Adipocyte (in vitro differentiated cells): ENCODE measurements around the gene HS3ST4.
"Not testable (repeated sequence)": the region's sequence is repeated elsewhere in the genome, so short reads cannot be mapped to it uniquely, and the experiment has no call there.

Experiments
- DNase-seq: peaks from one replicate; pipeline ENCODE4 v3.0.0-alpha.2; 2015; ENCODE audit warnings: low read depth
- H3K27me3 ChIP-seq: replicated peaks from 2 replicates; pipeline ENCODE4 v1.7.0; 2013; ENCODE audit warnings: mild to moderate bottlenecking, low read length, moderate library complexity; ENCODE audit not compliant: control insufficient read depth, insufficient read depth
- H3K36me3 ChIP-seq: 2 replicates; pipeline ENCODE4 v1.7.0; 2013; ENCODE audit warnings: low read length, mild to moderate bottlenecking, moderate library complexity; ENCODE audit not compliant: control insufficient read depth, insufficient read depth, severe bottlenecking
- H3K4me1 ChIP-seq: 2 replicates; pipeline ENCODE4 v1.7.0; 2013; ENCODE audit warnings: mild to moderate bottlenecking, low read length, moderate library complexity; ENCODE audit not compliant: control insufficient read depth, insufficient read depth
- H3K4me3 ChIP-seq: 2 replicates; pipeline ENCODE4 v1.7.0; 2013; ENCODE audit warnings: mild to moderate bottlenecking, low read length, moderate library complexity
- H3K9ac ChIP-seq: 2 replicates; pipeline ENCODE4 v1.7.0; 2013; ENCODE audit warnings: mild to moderate bottlenecking, low read length, moderate library complexity
- H3K9me3 ChIP-seq: 2 replicates; pipeline ENCODE4 v1.7.0; 2013; ENCODE audit warnings: mild to moderate bottlenecking, low read length, moderate library complexity; ENCODE audit not compliant: control insufficient read depth

Gene HS3ST4

DNA sequence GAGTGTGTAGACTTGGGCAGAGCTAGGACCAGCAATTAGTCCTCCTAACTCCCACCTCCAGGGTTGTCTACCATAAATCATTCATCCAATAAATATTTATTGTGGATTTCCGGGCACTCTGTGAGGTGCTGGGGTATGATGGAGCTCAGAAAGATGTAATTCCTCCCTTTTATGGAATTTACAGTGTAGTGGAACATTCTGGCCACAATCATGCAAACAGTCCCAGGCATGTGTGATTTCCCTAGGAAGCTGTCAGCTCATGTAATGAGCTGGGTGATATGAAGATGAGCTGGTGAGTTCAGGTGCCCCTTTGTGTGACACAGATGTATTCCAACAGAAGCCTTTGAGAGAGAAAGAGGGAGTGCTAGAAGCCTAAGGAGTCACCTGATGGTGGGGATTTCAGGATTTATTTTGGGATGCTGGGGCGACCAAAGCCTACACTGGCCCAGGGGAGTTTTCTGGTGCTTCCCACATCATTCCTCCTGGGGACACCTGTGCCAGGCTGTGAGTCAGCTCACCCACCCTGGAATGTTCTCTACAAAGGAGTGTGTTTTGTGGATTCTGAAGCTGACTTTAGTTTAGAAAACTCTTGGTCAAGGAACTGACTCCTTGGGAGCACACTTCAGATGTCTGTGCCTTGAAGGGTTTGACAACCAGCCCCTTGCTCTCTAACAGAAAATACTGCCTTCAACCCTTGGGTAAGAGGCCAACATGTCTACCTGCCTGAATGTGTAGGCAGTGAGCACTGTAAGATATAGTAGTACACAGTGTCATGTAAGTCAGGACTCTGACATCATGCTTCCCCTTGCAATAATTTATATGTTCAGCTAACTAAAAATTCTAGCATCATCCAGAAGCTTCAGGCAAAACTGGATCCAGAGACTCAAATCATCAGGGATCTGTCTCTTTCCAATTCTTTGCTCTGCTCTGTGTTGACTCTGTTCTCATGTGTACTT lies 42.9 kb downstream of the HS3ST4 start:
- H3K4me1 ChIP-seq = no peaks in the 10 kb centered on the region
- no peak overlapping the region for H3K9ac ChIP-seq

DNA sequence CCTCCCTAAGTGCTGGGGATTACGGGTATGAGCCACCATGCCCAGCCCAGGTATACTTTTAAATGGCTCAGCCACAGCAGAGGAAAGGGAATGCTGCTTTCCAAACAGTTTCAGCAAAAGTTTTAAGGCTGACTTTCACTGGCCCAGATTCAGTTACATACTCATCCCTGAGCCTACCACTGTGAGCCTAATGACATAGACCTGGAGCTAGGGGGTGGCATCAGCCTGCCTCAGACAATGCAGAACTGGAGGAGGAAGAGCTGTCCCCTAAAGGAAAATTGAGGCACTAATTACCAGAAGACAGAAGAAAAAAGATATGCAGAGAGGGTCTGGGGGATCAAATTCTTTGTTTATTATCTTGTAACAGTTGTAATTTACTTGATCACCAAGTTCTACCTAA lies 43.9 kb downstream of the HS3ST4 start:
- Histone ChIP-seq H3K4me1 (no peaks in the 10 kb centered on the region), H3K27me3 (no peaks in the 10 kb centered on the region), H3K4me3 (no peak overlapping the region), H3K9me3 (no peaks in the 10 kb centered on the region), H3K36me3 (no peaks in the 10 kb centered on the region), H3K9ac (no peak overlapping the region)
- DNase-seq = no peak

More for the DNA sequence above, 42.9 kb downstream of the HS3ST4 start:
- Histone ChIP-seq H3K27me3 (no peaks in the 10 kb centered on the region), H3K4me3 (no peak overlapping the region), H3K36me3 (no peaks in the 10 kb centered on the region), H3K9me3 (no peaks in the 10 kb centered on the region)
- DNase-seq = no peak

DNA sequence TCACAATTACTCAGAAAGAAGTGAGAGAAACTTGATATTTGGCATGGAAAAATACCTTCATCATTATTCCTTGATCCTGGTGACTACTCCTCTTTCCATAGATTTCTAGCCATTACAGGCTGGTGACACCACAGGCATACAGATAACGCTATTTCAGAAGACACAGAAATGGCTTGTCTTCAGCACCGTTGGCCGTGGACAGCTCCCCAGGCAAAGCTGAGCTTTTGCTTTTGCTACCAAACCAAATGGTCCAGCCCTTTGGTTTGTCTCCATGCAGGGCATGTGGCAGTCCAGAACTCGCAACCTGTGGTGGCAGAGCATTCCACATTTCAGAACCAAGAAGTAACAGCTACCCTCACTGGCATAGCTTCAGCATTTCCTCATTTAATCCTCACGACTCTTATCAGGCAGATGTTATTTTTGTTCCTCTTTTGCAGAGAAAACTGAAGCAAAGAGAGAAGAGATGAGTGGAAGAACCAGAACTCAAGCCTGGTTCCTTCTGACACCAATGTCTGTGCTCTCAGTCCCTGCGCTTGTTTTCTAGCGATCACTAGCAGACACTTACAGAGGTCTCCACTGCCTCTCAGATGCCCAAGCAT lies 55.5 kb downstream of the HS3ST4 start:
- Histone ChIP-seq H3K36me3 (no peaks in the 10 kb centered on the region), H3K4me1 (no peaks in the 10 kb centered on the region), H3K9ac (no peak overlapping the region), H3K27me3 (no peaks in the 10 kb centered on the region), H3K9me3 (peaks cover 9% of the 10 kb centered on the region), H3K4me3 (no peak overlapping the region)
- DNase-seq = no peak

DNA sequence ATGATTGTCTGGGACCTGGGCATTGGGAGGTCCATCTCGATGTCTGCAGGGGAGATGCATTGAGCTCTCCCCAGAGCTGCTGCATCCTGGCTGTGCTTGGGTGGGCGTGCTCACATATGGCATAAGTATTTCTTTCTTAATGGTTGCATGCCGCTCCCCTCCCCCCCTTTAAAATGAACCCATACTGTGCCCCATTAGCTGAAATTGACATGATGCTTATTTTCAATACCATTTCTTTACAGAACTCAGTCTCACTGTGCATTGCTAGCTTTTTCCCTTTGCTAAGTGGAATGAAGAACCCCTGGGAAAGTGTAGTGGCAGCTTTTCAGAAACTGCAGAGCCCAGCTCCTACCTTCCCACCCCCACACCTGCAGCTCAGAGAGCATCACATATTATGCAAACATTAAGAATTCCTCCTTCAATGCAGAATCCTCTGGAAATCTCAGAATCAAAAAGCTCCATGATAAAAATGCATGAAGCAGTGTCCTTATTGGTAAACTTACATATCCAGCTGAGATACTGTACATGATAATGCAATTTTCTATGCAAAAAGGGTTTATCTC lies 56.4 kb downstream of the HS3ST4 start:
- Histone ChIP-seq H3K36me3 (no peaks in the 10 kb centered on the region), H3K9me3 (peaks cover 9% of the 10 kb centered on the region), H3K4me1 (no peaks in the 10 kb centered on the region), H3K27me3 (no peaks in the 10 kb centered on the region), H3K4me3 (no peak overlapping the region), H3K9ac (no peak overlapping the region)
- DNase-seq = no peak

DNA sequence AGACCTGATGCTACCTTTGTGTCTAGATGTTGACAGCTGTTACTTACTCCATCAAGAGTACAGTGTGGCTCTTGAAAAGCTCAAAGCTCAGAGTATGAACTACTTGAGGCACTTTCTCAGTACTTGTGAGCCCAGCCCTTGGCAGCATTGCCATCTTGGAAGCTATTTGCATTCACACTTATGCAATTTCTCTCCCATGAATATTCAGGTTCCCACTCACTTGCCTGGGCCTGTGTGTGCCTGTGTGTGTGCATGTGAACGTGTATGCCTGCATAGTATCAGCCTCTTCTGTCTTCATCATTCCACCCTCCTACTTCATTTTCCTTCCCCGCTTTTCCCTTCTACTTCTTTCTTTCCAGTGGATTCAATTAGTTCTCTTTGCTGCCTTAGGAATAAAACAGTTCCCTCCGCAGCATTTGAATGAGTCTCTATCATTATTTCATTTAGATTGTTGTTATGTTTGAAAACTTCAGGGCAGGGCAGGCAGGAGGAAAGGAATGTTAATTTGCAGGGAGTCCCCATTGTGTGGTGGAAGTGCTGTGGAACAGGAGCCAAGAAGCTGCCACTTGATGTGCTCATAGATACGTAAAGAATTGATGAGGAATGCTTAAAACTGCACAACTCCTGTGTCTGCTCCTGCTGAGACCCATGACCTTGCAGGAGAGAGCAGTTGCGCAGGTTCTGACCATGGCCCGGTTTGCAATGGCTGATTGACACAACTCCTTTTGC lies 58.9 kb downstream of the HS3ST4 start:
- no peak overlapping the region for H3K4me3 ChIP-seq
- DNase-seq = no peak

GRCh38 chr16:25751230-25751835 lies 59.6 kb downstream of the HS3ST4 start:
- no peaks in the 10 kb centered on the region for H3K27me3 ChIP-seq
- DNase-seq = no peak
- no peak overlapping the region for H3K9ac ChIP-seq
- no peak overlapping the region for H3K4me3 ChIP-seq
- H3K36me3 ChIP-seq = no peaks in the 10 kb centered on the region
- peaks cover 7% of the 10 kb centered on the region for H3K9me3 ChIP-seq
- no peaks in the 10 kb centered on the region for H3K4me1 ChIP-seq

More for the DNA sequence above, 58.9 kb downstream of the HS3ST4 start:
- Histone ChIP-seq H3K27me3 (no peaks in the 10 kb centered on the region), H3K9me3 (peaks cover 9% of the 10 kb centered on the region), H3K36me3 (no peaks in the 10 kb centered on the region), H3K4me1 (no peaks in the 10 kb centered on the region), H3K9ac (no peak overlapping the region)

GRCh38 chr16:25764466-25764865 lies 72.7 kb downstream of the HS3ST4 start:
- Histone ChIP-seq H3K36me3 (no peaks in the 10 kb centered on the region), H3K4me3 (no peak overlapping the region), H3K4me1 (no peaks in the 10 kb centered on the region), H3K9ac (no peak overlapping the region), H3K9me3 (no peaks in the 10 kb centered on the region), H3K27me3 (no peaks in the 10 kb centered on the region)
- DNase-seq = no peak

DNA sequence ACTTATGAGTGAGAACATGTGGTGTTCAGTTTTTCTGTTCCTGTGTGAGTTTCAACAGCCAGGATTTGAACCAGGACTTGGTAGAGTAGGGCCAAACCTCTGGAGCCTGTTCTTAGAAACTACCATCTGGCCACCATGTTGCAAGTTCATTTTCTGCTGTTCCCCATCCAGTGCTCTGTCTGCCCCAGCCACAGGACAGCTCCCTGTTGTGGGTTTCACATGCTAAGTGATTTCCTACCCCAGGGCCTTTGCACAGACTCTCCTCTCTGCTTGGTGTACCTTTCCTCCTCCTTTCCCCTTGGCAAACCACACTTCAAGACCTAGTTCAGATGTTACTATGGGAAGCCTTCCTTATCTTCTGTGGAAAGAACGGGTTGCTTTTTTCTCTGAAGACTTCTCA lies 79.5 kb downstream of the HS3ST4 start:
- Histone ChIP-seq H3K4me3 (no peak overlapping the region), H3K4me1 (no peaks in the 10 kb centered on the region), H3K36me3 (no peaks in the 10 kb centered on the region), H3K27me3 (no peaks in the 10 kb centered on the region), H3K9me3 (no peaks in the 10 kb centered on the region), H3K9ac (no peak overlapping the region)
- no peak for DNase-seq

DNA sequence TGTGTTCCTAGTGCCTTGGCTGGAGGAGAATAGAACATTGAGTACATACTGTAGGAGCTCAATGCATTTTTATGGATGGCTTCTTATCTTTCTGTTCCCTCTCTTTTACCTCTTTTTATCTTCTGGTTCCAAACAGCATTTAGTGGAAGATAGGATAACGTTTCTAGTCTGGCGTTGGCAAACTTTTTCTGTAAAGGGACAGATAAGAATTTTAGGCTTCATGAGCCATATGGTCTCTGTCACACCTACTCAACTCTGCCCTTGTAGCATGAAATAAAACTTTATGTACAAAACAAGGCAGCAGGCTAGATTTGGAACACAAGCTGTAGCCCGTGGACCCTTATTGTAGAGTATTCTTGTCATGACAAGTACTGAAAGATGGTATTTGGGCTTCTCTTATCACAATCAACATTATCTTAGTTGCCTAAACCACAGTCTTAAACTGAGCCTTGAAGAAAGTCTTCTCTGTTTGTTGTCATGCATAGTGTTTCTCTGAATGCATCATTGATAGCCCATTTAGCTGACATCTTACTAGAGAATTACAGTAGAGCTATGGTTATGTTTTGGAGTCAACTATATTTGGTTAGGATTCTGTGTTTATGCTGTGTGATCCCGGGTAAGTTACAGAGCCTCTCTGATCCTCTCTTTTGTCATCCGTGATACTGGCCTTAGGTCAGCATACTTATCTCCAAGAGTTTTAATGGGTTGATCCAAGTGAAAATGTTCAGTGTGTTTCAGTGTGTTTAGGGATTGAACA lies 80.2 kb downstream of the HS3ST4 start:
- no peak overlapping the region for H3K9ac ChIP-seq
- no peak overlapping the region for H3K4me3 ChIP-seq
- no peaks in the 10 kb centered on the region for H3K9me3 ChIP-seq
- DNase-seq = no peak
- no peaks in the 10 kb centered on the region for H3K27me3 ChIP-seq
- H3K36me3 ChIP-seq = no peaks in the 10 kb centered on the region
- H3K4me1 ChIP-seq = no peaks in the 10 kb centered on the region

- H3K27me3 ChIP-seq, H3K9ac ChIP-seq, H3K4me3 ChIP-seq, H3K9me3 ChIP-seq, H3K36me3 ChIP-seq, H3K4me1 ChIP-seq, DNase-seq: not testable (repeated sequence)
Observed at GRCh38 chr16:25776214-25776613, 84.5 kb downstream of the HS3ST4 start.
